DOHH2 (cell line): Measurements from ENCODE around the gene LDHA.
A peak's percentile ranks its signal among the peaks of the same experiment; 100 is the strongest.

Source experiments
- H3F3A ChIP-seq: fragments of 200-600 bp; sonication (generic), shearing (Covaris generic); 2 replicates; pipeline ENCODE4 v1.6.0; 2016; ENCODE audit warnings: antibody characterized with exemption, mild to moderate bottlenecking; ENCODE audit not compliant: control insufficient read depth, insufficient read depth
- H3K27ac ChIP-seq: fragments of 200-600 bp; sonication (generic); 2 replicates; pipeline ENCODE4 v1.5.1; 2014; ENCODE audit warnings: low read depth, mild to moderate bottlenecking, low read length, moderate library complexity
- H3K27me3 ChIP-seq: fragments of 200-600 bp; sonication (generic); 2 replicates; pipeline ENCODE4 v1.6.1; 2014; ENCODE audit warnings: mild to moderate bottlenecking, low read length, mixed read lengths; ENCODE audit not compliant: control insufficient read depth
- H3K36me3 ChIP-seq: fragments of 200-600 bp; sonication (generic); 2 replicates; pipeline ENCODE4 v1.6.1; 2014; ENCODE audit warnings: mild to moderate bottlenecking, low read length, moderate library complexity, mixed read lengths; ENCODE audit not compliant: control insufficient read depth
- H3K4me1 ChIP-seq: fragments of 200-600 bp; sonication (generic); 2 replicates; pipeline ENCODE4 v1.6.1; 2014; ENCODE audit warnings: mild to moderate bottlenecking, low read length, mixed read lengths; ENCODE audit not compliant: control insufficient read depth
- H3K4me2 ChIP-seq: fragments of 200-600 bp; sonication (generic); 2 replicates; pipeline ENCODE4 v1.6.0; 2014; ENCODE audit warnings: mild to moderate bottlenecking, low read length, moderate library complexity
- H3K4me3 ChIP-seq: fragments of 200-600 bp; sonication (generic); 2 replicates; pipeline ENCODE4 v1.5.1; 2014; ENCODE audit warnings: mild to moderate bottlenecking, low read length, mixed read lengths
- H3K79me2 ChIP-seq: fragments of 200-600 bp; sonication (generic); 2 replicates; pipeline ENCODE4 v1.6.1; 2014; ENCODE audit warnings: mild to moderate bottlenecking, low read length, mixed read lengths; ENCODE audit not compliant: control insufficient read depth
- H3K9me2 ChIP-seq: fragments of 200-600 bp; sonication (generic); replicated peaks from 2 replicates; pipeline ENCODE4 v1.6.1; 2014; ENCODE audit warnings: mild to moderate bottlenecking, low read length, mixed read lengths; ENCODE audit not compliant: control insufficient read depth
- H3K9me3 ChIP-seq: fragments of 200-600 bp; sonication (generic); 2 replicates; pipeline ENCODE4 v1.6.1; 2014; ENCODE audit warnings: antibody characterized with exemption, low read length, mixed read lengths; ENCODE audit not compliant: control insufficient read depth, insufficient read depth
- H4K20me1 ChIP-seq: fragments of 200-600 bp; sonication (generic); 2 replicates; pipeline ENCODE4 v1.6.0; 2014; ENCODE audit warnings: low read depth, mild to moderate bottlenecking, antibody characterized with exemption, low read length, moderate library complexity; ENCODE audit not compliant: control insufficient read depth, insufficient read depth
- CTCF ChIP-seq: fragments of 200-600 bp; sonication (generic); IDR thresholded peaks from one replicate; pipeline ENCODE4 v1.5.1; 2014; ENCODE audit warnings: antibody characterized with exemption, mild to moderate bottlenecking, low read depth, low read length; ENCODE audit not compliant: poor library complexity, severe bottlenecking
- EZH2phosphoT487 ChIP-seq: fragments of 200-600 bp; sonication (generic); IDR thresholded peaks from 2 replicates; pipeline ENCODE4 v1.6.1; 2017; ENCODE audit warnings: borderline replicate concordance, mild to moderate bottlenecking, antibody characterized with exemption, low read length, moderate library complexity, mixed read lengths

The LDHA gene

GRCh38 chr11:18375941-18376340, 18.4 kb upstream of the LDHA start:
- Histone ChIP-seq H3K79me2 (no peaks in the 10 kb centered on the region), H3K27me3 (no peaks in the 10 kb centered on the region), H3K36me3 (no peaks in the 10 kb centered on the region), H3F3A (no peaks in the 10 kb centered on the region), H3K4me3 (no peak overlapping the region), H3K9me3 (no peaks in the 10 kb centered on the region), H3K9me2 (no peaks in the 10 kb centered on the region), H4K20me1 (no peaks in the 10 kb centered on the region), H3K27ac (no peak overlapping the region), H3K4me2 (no peak overlapping the region), H3K4me1 (no peaks in the 10 kb centered on the region)
- no peak for TF ChIP-seq EZH2phosphoT487
- no peak for TF ChIP-seq CTCF

- Histone ChIP-seq H3K27ac (no peak overlapping the region), H3K79me2 (no peaks in the 10 kb centered on the region), H4K20me1 (no peaks in the 10 kb centered on the region), H3K4me2 (no peak overlapping the region), H3F3A (no peaks in the 10 kb centered on the region), H3K36me3 (no peaks in the 10 kb centered on the region), H3K27me3 (no peaks in the 10 kb centered on the region), H3K9me3 (no peaks in the 10 kb centered on the region), H3K4me3 (no peak overlapping the region), H3K4me1 (peaks cover 16% of the 10 kb centered on the region), H3K9me2 (no peaks in the 10 kb centered on the region)
- TF ChIP-seq CTCF (no peak), EZH2phosphoT487 (no peak)
Measured at GRCh38 chr11:18379201-18379600, 15.2 kb upstream of the LDHA start.

GRCh38 chr11:18383388-18384156, 10.8 kb upstream of the LDHA start:
- H4K20me1 ChIP-seq, result no peaks in the 10 kb centered on the region
- H3K4me1 ChIP-seq, result peaks cover 21% of the 10 kb centered on the region
- no peak for TF ChIP-seq CTCF
- TF ChIP-seq EZH2phosphoT487, result no peak
- H3K4me2 ChIP-seq, result peak overlapping the region; percentile 36
- H3K36me3 ChIP-seq, result no peaks in the 10 kb centered on the region
- H3K9me3 ChIP-seq, result no peaks in the 10 kb centered on the region
- H3K9me2 ChIP-seq, result no peaks in the 10 kb centered on the region
- no peaks in the 10 kb centered on the region for H3K27me3 ChIP-seq
- H3F3A ChIP-seq, result no peaks in the 10 kb centered on the region
- 0 out of 2 replicates have a peak overlapping the region, but pooled peaks have one; percentile 12 for H3K4me3 ChIP-seq
- H3K27ac ChIP-seq, result peak overlapping the region; percentile 6; the same call in 1 of the 2 replicates
- H3K79me2 ChIP-seq, result no peaks in the 10 kb centered on the region
